DMS79 (cell line): ENCODE data around the gene MMS22L.
"Not testable (repeated sequence)": the region's sequence is repeated elsewhere in the genome, so short reads cannot be mapped to it uniquely, and the experiment has no call there.

Experiments
- DNase-seq: peaks from one replicate; lab custom pipeline; 2025; lab: John Stamatoyannopoulos, UW

The MMS22L gene

DNA sequence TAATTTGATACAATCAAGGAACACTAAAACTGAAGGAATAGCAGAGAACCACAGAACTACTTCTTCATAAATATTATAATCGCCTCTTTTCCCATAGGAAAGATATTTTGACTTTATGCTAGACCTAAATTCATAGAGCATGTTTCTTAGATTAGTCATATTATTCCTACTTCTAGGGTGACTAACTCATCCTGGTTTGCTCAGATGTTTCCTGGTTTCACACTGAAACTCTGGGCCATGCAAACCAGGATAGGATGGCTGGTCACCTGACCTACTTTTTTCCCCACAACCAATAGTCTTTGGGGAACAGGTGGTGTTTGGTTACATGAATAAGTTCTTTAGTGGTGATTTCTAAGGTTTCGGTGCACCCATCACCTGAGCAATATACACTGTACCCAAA is 42.8 kb downstream of the MMS22L start:
- DNase-seq: no peak

DNA sequence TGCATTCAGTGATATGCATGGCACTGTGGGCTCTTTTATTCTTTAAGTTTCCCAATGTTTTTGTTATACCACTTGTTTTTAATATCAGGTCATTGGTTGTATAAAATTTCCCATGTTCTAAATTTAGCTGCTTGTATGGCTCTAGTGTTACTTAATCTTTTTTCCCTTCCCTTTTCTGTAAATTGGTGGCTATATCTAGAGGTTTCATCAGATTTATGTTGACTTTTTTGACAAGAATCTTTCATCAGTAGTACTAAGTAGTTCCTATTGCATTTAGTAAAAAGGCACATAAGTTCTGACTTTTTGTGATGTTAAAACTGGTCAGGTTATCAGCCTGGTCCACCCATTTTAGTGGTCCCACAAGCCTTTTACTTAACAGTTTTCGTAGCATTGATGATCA is 51.1 kb downstream of the MMS22L start:
- DNase-seq: no peak

DNA sequence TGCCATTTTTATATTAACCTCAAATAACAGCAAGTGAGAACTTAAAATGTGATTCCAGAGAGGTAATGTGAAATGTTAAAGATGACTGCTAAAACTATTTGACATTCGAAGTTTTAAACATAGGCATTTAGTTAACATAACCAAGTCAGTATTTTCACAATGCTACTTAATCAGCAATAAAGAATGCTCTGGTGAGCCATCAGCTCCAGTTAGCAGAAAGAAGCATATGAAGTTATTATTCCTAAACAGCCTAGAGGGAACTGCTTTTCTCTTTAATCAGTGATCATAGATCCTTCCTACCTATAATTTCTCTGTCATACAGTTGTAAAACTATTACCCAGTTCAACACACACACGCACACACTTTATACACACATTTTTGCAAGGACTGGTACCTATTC is 60.1 kb downstream of the MMS22L start:
- no peak for DNase-seq

DNA sequence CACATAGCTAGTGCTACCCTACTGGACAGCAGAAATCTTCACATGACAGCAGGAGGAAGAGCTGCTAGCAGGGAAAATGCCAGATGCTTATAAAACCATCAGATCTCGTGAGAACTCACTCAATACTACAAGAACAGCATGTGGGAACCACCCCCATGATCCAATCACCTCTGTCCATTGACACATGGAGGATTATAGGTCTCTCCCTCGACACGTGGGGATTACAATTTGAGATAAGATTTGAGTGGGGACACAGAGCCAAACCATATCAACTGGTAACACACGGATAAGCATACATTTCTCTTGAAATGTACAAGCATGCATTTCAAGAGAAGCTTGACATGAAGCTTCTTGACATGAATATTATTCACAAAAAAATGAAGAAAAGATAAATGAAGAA is 64.1 kb downstream of the MMS22L start:
- DNase-seq: no peak

DNA sequence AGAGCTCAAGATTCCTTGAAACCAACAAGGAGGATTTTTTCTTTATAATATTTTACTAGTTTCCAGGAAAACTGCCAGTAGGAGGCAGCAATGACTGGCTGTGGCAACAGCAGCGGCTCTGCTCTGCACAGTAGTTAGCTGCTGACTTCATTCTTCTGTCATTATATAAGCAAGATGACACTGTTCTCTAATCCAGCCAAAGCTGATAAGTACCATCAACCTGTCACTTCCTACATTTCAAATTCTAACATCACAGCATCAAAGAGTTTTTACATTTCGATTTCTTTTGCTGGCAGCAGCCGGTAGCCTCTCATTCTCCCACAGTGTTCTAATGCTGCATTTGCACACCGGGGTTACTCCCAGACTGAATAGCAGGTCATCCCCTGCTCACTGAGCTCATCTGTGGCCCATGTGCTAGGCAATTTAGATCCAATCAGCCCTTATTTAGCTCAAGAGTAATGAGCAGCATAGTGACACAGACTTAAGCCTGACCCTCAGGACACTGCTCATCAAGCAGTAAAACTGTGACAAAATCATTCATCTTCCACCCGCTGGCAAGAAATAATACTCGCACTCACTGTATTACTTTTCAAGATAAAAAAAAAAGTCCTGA is 67.8 kb downstream of the MMS22L start:
- DNase-seq: no peak

DNA sequence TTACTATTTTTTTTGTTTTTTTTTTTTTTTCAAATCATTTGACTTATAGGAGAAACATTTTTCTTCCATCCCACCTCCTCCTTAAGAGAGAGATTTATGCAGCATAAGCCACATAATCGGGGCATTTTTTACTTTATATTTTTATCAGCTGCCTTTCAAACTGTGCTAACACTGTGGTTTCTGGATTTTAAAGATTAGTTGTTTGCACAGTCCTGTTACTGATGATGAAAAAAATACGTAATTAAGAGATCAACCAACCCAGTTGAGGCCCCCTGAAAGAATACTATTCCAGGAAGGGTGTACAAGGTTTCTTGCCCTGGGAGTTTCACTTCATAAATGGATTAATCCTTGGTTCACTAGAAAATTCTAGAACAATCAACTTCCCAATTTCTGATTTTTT is 68.3 kb downstream of the MMS22L start:
- DNase-seq: no peak

DNA sequence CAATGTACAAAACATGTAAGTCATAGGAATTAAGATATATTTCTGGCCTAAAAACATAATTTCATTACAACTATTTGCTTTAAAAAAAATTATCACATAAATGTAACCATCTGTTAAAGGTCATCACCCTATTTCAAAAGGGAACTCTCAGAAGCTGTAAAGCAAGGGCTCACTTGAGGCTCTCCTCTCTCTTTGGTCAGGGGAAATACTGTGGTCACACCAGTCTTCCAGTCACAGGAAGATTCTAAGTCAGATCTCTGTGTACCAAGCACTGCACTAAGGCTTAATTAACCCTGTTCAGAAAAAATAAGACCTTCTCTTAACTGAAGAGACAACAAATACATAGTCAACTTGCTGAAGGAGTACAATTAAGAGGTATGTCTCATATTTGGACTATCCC is 75.6 kb downstream of the MMS22L start:
- DNase-seq: no peak

DNA sequence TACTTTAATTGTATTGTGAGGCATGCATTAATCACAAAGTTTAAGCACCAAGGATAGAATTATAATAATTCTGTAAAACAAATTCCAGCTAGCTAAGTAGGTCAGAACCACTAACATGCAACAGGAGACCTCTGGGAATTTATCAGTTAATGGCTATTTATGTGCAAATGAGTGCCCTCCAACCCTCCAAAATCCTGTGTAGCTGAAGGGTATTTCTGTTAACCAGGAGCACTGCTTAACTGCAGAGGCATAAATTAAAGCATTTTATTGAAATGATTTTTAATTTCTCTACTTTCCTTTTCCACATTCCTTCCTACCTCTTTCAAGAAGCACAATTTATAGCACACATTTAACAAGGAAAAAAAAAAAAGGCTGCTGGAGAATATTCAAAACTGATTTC is 77.0 kb downstream of the MMS22L start:
- no peak for DNase-seq

DNA sequence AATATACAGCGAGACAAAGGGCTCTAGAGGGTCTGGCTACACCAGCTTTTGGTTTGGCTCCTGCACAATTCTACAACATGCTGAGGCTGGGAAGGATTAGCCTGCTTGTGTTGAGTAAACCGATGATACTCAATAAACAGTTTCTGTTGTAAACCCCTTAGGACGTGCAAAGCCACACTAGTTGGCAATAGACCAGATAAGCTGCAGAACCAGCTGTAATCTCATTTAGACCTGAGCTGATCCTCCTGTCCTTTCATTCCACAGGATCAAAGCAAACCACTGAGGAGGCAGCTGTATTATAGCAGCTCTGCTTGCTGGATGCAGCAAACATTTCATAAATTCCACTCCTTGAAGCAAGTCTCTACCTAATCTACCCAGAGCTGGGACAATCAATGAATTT is 79.7 kb downstream of the MMS22L start:
- DNase-seq: peak; percentile 78

DNA sequence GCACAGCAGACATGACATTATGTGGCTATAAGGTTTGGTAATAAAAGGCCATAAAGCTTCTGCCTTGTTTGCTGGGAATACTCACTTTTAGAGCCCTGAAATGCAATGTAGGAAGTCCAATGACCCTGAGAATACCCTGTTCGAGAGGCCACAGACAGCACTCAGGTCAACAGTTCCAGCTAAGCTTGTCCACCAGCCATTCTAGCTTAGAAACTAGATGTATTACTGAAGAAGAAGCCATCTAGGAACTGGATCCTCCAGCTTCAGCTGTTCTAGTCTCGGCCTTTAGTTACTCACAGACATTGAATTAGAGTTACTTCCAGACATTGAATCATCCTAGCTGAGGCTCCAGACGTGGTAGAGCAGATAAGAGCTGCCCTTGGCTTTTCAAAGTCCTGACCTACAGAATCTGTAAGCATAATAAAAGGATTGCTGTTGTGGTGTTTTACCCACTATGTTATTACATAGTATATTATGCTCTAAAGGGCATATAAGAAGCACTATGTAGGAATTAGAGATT is 84.9 kb downstream of the MMS22L start:
- no peak for DNase-seq

DNA sequence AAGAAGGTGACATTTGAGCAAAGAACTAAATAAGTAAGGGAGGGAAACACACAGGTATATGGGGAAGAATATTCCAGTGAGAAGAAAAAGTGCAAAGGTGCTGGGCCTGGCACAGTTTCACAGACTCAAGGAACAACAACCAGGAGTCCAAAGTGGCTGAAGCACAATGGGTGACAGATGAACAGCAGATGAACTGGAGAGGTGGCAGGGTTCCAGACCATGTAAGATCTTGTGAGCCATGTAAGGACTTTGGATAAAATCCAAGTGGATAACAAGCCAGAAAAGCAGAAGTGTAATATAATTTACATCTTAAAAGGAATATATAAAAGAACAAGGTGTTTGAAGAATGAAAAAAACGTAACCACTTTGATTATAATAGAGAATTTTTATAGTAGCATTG is 87.9 kb downstream of the MMS22L start:
- peak; percentile 79 for DNase-seq

DNA sequence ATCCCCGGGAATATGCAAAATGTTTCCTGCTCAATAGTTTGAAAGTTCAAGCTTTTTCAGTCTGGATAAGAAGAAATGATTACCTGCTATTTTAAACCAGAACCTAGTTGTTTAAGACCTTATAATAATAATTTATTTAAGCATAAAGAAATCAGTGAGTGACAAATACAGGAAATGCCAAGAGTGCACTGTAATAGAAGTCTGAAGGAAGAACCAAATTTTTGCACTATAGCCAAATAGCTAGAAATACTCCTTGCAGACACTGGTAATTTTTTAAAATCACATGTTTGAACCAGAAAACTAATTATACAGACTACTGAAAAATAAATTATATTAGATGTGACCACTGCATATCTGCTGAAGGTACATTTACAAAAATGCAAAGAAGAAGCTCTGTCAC is 93.2 kb downstream of the MMS22L start:
- no peak for DNase-seq

DNA sequence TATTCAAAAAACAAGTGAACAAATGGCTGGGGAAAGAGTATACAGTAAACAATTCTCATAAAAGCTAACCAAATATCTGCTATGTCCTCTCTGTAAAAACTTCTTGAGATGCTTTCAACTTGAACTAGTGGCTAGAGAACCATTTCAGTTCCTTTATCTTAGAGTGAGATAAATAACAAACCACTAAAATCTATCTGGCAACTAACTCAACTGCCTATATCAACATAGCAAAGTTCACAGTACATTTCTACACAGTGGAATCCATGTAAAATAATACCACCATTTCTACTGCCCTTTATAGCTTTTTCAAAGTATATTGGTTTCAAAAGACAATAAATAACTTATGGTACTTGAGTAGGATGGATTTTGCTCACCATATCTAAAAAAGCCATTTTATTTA is 95.1 kb downstream of the MMS22L start:
- no peak for DNase-seq

DNA sequence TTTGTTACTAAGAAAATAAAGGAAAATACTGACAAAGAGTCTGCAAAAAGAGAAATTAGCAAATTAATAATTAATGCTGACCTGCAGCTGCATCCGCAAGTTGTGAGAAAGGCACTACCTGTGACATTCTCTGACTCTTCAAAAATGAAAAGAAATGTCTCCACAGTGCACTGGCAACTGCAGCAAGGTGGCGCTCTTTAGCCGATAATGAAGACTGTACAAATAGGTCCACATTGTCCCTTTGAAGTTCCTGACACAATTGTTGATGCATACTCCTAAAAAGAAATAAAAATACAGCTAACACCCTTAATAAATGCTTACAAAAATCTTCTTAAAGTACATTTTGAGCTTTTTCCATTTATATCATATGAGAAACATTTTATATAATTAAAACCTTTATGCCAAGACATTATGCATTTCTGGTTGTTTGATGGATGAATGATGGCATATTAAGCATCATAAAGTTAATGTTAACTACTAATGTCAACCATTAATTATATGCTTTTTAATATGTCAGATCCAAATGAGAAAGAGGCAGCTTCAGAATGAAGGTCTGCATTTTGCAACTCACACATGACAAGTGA is 96.5 kb downstream of the MMS22L start:
- peak; percentile 14 for DNase-seq

DNA sequence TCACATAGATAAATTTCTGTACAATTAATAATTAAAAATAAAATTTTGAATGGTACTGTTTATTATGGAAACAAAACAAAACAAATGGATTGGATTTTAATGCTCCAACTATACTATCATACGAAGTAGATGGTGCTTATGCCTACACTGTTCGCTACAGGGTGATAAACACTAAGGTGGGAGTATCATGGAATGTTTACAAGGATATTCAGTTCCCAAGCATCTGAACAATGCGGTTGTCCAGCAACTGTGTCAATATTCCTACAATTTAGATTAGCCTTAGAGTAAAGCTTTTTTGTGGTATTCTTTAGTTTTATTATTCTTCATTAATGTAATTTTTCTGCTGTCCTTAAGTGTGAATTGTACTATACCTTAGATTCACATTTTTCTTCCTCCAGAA is 105.1 kb downstream of the MMS22L start:
- no peak for DNase-seq

DNA sequence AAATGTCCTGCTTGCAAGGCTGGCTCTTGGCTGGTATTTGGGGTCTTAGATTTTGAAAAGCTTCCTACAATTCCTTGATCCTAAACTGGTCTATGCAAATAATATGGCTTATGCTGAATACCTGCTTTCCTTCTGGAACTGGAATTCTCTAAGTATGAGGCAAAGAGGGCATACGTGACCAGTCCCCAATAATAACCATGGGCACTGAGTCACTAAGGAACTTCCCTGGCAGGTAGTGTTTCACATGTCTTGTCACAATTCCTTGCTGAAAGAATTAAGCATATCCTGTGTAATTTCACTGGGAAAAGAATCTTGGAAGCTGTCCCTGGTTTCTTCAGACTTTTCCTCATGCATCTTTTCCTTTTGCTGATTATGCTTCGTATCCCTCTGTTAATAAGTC is 106.5 kb downstream of the MMS22L start:
- no peak for DNase-seq

DNA sequence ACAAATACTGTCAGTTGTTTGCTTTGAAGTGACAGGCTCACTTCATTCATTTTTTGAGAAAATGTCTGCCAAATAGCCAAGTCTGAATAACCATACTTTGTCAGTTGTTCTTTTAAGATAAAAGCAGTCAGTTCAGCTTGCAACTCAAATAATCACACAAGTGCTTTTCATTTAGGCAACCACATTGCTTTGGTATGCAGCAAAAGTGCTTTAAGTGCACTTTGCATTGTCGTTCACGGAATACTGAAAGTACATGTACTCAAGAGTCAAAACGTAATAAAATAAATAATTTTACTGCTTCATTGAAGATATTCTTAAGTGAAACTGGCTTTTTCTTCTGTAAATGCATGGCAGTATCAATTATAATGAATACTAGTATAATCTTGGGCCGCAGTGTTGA is 107.2 kb downstream of the MMS22L start:
- peak; percentile 93 for DNase-seq

DNA sequence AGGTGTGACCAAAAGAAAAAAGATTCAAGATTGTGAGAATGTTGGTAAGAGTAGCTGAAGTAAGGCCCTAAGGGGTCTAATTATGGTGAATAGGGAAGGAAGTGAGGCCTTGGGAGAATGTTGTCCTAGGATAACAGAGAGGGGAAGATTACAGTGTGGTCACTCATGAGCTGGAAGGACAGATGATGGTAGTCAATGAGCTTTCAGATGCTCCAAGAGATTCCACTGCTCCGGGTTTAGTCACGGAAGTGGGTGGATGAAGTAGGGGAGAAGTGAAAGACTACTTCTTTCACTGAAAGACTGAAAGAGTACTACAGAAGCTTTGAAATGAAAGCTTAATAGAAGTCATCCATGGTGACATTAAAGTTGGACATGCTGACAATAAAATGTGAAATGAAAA is 108.5 kb downstream of the MMS22L start:
- DNase-seq: no peak

DNA sequence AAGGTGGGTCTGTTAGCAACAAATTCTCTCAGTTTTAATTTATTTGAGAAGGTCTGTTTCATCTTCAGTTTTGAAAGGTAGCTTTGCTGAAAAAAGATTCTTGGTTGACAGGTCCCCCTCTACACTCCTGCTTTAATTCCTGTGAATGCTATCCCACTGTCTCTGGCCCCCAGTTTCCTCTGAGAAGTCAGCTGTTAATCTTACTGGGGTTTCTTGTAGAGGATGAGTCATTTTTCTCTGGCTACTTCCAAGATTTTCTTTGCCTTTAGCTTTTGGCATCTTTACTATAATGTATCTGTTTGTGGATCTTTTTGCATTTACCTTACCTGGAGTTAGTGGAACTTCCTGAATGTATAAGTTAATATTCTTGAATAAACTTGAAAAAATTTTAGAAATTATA is 122.7 kb downstream of the MMS22L start:
- no peak for DNase-seq

DNA sequence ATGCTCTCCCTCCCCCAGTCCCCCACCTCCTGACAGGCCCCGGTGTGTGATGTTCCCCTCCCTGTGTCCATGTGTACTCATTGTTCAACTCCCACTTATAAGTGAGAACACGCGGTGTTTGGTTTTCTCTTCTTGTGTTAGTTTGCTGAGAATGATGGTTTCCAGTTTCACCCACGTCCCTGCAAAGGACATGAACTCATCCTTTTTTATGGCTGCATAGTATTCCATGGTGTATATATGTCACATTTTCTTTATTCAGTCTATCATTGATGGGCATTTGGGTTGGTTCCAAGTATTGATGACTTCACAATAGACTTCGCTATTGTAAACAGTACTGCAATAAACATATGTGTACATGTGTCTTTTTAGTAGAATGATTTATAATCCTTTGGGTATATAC is 127.6 kb downstream of the MMS22L start:
- DNase-seq: not testable (repeated sequence)

DNA sequence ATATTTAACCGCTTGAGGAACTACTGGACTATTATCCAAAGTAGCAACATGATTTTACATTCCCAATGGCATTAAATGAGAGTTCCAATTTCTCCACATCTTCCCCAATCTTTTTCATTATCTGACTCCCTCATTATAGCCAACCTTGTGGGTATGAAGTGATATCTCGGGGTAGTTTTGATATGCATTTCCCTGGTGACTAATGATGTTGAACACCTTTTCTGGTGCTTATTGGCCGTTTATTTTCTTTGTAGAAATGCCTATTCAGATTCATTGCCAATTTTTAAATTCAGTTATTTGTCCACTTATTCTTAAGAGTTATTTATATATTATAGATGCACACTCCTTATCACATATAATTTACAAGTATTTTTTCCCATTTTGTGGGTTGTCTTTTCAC is 129.0 kb downstream of the MMS22L start:
- no peak for DNase-seq

DNA sequence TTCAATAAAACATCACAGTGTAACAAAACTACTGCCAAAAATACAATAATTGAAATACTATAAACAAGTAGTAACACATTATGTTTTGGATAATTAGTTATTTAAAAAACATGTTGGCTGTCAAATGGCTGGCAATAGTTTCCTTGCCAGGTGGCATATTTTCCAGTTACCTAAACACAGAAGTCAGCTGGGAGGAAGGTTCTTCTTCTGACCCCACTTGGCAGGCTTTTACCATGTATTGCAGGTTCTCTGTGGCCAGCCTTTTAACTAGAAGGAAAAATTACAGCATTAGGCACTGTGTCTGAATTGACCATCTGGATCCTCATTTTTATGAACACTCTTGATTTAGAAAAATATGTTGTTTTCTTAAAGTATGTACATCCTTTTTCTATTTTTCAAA is 131.4 kb downstream of the MMS22L start:
- no peak for DNase-seq

DNA sequence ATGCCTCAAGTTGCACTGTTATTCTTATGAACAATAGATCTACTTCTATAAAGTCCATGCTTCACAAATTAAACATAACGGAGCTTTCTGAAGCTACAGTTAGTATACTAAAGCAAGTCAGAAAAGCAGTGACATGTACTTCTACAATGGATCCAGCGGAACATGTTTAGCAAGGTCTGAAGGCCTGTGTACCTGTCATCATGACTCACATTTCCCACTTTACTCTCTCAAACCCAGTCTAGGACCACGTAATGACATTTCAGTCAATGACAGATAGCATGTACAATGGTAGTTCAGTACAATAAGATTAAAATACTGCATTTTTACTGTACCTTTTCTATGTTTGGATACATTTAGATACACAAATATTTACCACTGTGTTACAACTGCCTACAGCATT is 132.1 kb downstream of the MMS22L start:
- no peak for DNase-seq

DNA sequence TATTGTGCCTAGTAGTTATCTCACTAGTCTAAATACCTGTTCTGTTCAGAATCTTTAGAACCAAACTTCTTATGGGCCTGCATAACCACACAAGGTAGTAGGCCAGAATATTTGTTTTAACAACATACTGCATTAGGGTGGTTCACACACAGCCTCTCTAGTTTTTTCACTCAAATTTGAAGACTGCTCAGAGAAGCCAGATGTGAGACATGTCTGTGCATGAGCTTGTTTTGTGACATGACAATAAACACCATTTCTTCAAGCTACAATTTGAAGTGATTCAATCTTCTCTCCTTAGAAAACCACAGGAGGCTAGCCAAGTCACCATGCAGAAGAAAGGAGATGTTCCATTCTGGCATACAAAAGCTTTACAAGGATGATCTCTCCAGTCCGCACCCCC is 135.6 kb downstream of the MMS22L start:
- no peak for DNase-seq
